C4-2B (cell line): ENCODE results near the gene RIN3.

Experiments
- H3K27ac ChIP-seq: fragments of 450-650 bp; 2 replicates; pipeline ENCODE4 v1.5.1; 2017
- CTCF ChIP-seq: fragments of 450-650 bp; conservative IDR thresholded peaks from 2 replicates; pipeline ENCODE4 v1.5.1; 2017; ENCODE audit warnings: mild to moderate bottlenecking
- ZFX ChIP-seq: fragments of 450-650 bp; IDR thresholded peaks from 2 replicates; pipeline ENCODE4 v1.6.1; 2017

The RIN3 gene

DNA sequence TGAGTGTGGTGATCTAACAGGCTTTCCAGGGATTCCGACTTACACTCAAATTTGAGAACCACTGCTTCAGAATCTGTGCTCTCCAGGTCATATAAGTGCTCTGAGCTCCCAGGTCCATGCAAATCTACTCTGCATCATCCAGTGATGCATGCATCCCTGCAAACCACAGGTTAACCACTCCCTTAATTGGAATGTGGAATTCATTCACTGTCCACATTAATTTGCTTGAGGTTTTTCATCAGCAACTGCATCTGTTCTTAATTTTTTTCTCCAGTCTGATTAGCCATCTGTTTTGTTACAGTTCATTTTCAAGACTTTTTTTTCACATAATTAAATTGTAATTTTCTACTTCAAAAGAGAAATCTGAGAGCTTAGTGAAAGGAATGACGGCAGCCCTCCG lies 43.4 kb upstream of the RIN3 start:
- no peak for TF ChIP-seq ZFX
- no peak overlapping the region for H3K27ac ChIP-seq

DNA sequence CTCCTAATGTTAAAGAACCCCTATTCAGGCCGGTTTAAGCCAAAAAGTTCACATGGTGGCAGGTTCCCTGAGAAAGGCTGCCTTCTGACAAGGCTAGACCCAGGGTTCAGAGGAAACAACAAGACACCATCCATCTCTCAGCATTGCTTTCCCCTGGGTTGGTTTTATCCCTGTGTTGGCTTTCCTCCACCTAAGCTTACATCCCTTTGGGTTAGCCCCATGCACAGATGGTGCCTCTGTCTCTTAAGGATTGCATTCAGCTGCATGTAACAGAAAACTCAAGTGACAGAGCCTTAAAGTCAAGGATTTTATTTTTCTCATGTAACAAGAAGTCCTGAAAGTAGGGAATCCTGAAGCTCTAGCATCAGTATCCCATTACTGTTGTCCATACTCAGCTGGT lies 42.8 kb upstream of the RIN3 start:
- TF ChIP-seq ZFX (no peak), CTCF (no peak)
- no peak overlapping the region for H3K27ac ChIP-seq

GRCh38 chr14:92471919-92472318 lies 41.7 kb upstream of the RIN3 start:
- H3K27ac ChIP-seq = no peak overlapping the region
- TF ChIP-seq CTCF = no peak
- TF ChIP-seq ZFX = no peak

DNA sequence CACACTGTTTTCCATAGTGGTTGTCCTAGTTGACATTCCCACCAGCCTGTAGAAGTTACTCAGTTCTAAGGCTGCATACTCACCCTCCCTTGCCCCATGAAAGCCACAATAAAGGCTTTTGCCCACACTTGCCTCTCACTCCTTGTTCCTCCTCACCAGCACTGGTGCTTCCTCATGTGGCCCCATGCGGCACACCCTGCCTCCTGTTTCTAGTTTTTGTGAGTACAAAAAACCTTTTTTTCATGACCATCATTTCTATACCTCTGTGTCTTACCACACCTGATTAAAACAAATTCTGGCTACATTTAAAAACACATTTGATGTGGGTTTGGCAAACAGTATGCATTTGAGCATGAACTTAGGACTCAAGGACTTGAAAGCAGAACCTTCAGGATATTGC lies 40.7 kb upstream of the RIN3 start:
- TF ChIP-seq CTCF (no peak), ZFX (no peak)
- H3K27ac ChIP-seq = no peak overlapping the region

DNA sequence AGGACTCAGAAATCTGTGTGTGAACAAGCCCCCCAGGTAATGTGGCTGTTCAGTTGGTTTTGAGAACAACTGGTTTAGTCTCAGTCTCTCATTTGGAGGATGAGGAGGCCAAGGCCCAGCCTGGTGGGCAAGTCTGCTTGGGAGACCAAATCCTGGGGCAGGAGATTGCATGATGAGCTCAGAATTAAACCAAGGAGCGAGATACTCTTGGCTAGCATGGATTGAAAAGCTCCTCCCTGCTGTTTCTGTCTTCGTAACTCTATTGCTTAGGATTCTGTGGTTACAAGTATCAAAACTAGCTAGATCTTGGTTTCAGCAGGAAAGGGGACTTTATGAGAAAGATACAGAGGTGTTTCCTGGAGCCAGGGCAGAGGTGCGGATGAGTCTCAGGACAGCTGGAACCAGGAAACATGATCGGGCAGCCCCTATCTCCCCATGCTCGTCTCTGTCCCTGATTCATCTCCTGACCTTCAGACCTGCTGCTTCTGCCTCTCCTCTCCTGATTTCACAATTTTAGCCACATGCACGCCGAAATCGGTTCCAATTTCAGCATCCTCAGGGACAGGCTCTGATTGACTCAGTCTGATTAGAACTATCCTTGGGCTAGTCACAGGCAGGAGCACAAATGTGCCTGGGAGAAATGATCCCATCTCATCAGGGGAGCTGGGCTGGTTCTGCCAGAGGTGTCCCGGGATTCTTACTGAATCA lies 40.2 kb upstream of the RIN3 start:
- no peak overlapping the region for H3K27ac ChIP-seq
- no peak for TF ChIP-seq ZFX
- TF ChIP-seq CTCF = no peak

DNA sequence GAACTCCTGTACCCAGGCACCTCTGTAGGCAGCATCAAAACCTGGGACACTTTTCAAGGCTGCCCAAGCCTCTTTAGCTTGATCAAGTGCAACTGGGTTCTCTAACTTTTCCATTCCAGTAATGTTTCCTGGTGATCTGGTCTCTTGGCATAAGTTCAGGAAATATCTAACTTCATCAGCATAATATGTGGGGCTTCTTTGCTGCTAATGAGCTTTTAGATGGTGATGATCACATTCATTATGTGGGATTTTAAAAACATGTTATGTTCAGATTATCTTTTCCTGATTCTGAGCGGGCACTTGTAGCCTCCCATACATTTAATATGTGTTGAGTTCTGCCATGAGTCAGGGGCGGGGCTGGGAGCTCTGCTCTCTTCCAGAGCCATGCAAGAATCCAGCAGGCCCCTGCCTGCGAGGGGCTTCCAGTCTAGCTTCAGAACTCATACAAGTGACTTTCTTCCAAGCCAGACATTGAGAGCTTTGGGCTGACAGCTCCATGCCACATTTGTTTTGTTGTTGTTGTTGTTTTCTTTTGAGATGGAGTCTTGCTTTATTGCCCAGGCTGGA lies 39.5 kb upstream of the RIN3 start:
- no peak overlapping the region for H3K27ac ChIP-seq
- TF ChIP-seq ZFX (no peak), CTCF (no peak)

DNA sequence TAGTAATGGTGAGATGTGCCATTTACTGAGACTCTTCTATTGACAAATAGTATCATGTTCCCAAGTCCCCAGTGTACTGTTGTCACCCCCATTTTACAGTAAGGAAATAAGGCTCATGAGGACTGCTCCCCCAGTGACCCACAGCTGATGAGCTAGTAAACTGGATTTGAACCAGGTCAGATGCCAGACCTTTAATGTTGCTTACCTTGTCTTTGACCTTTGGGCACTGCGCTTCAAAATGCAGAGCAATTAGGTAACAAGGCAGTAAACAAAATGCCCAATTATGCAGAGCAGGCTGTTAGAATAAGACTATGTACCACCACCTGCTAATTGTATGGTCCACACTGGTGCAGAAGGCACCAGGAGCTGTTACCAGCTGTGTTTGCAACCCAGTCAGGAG lies 38.5 kb upstream of the RIN3 start:
- H3K27ac ChIP-seq = no peak overlapping the region
- no peak for TF ChIP-seq CTCF
